ENCODE data around the gene TMEM140. TPM values are rescaled to one million over a fixed set of nuclear protein-coding genes. Genes with fewer than 3 reads are reported as not detected.

TMEM140 gene
- total RNA-seq, 2 donors from 2014 or later: 24.5 to 55.2 TPM

- Mint-ChIP-seq H3K4me1 (no peaks in the 10 kb centered on the region), H3K36me3 (ENCODE audit: low read depth) (peaks cover 13% of the 10 kb centered on the region)
- ATAC-seq: no peak
These were observed 48.2 kb downstream of the TMEM140 start for GRCh38 chr7:135195968-135196629.

GRCh38 chr7:135197343-135197742 lies 49.5 kb downstream of the TMEM140 start:
- Mint-ChIP-seq H3K36me3 (ENCODE audit: low read depth) (peaks cover 15% of the 10 kb centered on the region), H3K4me3 (no peak overlapping the region)
- no peak for ATAC-seq

More at GRCh38 chr7:135195968-135196629, 48.2 kb downstream of the TMEM140 start:
- no peak for DNase-seq
- Mint-ChIP-seq H3K4me3 (no peak overlapping the region), H3K27me3 (no peaks in the 10 kb centered on the region), H3K27ac (no peak overlapping the region)
- no peaks in the 10 kb centered on the region for H3K9me3 ChIP-seq (ENCODE audit: control insufficient read depth, low read length, poor library complexity, severe bottlenecking)

GRCh38 chr7:135197906-135198655 lies 50.2 kb downstream of the TMEM140 start:
- H3K36me3 Mint-ChIP-seq (ENCODE audit: low read depth): peaks cover 13% of the 10 kb centered on the region
- no peak overlapping the region for H3K27ac Mint-ChIP-seq
- no peaks in the 10 kb centered on the region for H3K9me3 ChIP-seq (ENCODE audit: control insufficient read depth, low read length, poor library complexity, severe bottlenecking)
- DNase-seq: no peak
- H3K27me3 Mint-ChIP-seq: no peaks in the 10 kb centered on the region
- no peak overlapping the region for H3K4me3 Mint-ChIP-seq
- no peak for ATAC-seq
- H3K4me1 Mint-ChIP-seq: peaks cover 7% of the 10 kb centered on the region

More at GRCh38 chr7:135197343-135197742, 49.5 kb downstream of the TMEM140 start:
- no peak for DNase-seq
- H3K9me3 ChIP-seq (ENCODE audit: control insufficient read depth, low read length, poor library complexity, severe bottlenecking): no peaks in the 10 kb centered on the region
- peaks cover 3% of the 10 kb centered on the region for H3K4me1 Mint-ChIP-seq
- H3K27ac Mint-ChIP-seq: no peak overlapping the region
- no peaks in the 10 kb centered on the region for H3K27me3 Mint-ChIP-seq

- H3K4me3 Mint-ChIP-seq: no peak overlapping the region
- no peak for DNase-seq
- H3K9me3 ChIP-seq (ENCODE audit: control insufficient read depth, low read length, poor library complexity, severe bottlenecking): no peaks in the 10 kb centered on the region
- no peaks in the 10 kb centered on the region for H3K27me3 Mint-ChIP-seq
- peaks cover 8% of the 10 kb centered on the region for H3K36me3 Mint-ChIP-seq (ENCODE audit: low read depth)
- peak overlapping the region; percentile 56 for H3K27ac Mint-ChIP-seq
- ATAC-seq: no peak
- peaks cover 9% of the 10 kb centered on the region for H3K4me1 Mint-ChIP-seq
These were observed 51.6 kb downstream of the TMEM140 start for GRCh38 chr7:135199439-135199838.

- H3K27me3 Mint-ChIP-seq: no peaks in the 10 kb centered on the region
- H3K4me3 Mint-ChIP-seq: no peak overlapping the region
- peaks cover 12% of the 10 kb centered on the region for H3K36me3 Mint-ChIP-seq (ENCODE audit: low read depth)
- peaks cover 13% of the 10 kb centered on the region for H3K4me1 Mint-ChIP-seq
- ATAC-seq (no peak), DNase-seq (no peak)
- H3K9me3 ChIP-seq (ENCODE audit: control insufficient read depth, low read length, poor library complexity, severe bottlenecking): no peaks in the 10 kb centered on the region
- no peak overlapping the region for H3K27ac Mint-ChIP-seq
These were observed 53.0 kb downstream of the TMEM140 start for GRCh38 chr7:135200821-135201331.

- no peaks in the 10 kb centered on the region for H3K9me3 ChIP-seq (ENCODE audit: control insufficient read depth, low read length, poor library complexity, severe bottlenecking)
- Mint-ChIP-seq H3K27me3 (no peaks in the 10 kb centered on the region), H3K4me3 (no peak overlapping the region), H3K36me3 (ENCODE audit: low read depth) (peaks cover 13% of the 10 kb centered on the region), H3K27ac (no peak overlapping the region), H3K4me1 (peaks cover 14% of the 10 kb centered on the region)
- ATAC-seq (no peak), DNase-seq (no peak)
These were observed 53.5 kb downstream of the TMEM140 start for GRCh38 chr7:135201350-135201749.

- no peak for DNase-seq
- Mint-ChIP-seq H3K4me1 (peaks cover 28% of the 10 kb centered on the region), H3K36me3 (ENCODE audit: low read depth) (peaks cover 11% of the 10 kb centered on the region), H3K27ac (no peak overlapping the region), H3K4me3 (no peak overlapping the region), H3K27me3 (no peaks in the 10 kb centered on the region)
- H3K9me3 ChIP-seq (ENCODE audit: control insufficient read depth, low read length, poor library complexity, severe bottlenecking): no peaks in the 10 kb centered on the region
- ATAC-seq: no peak
These were observed 56.5 kb downstream of the TMEM140 start for GRCh38 chr7:135204341-135204749.

GRCh38 chr7:135204876-135205275 lies 57.0 kb downstream of the TMEM140 start:
- H3K36me3 Mint-ChIP-seq (ENCODE audit: low read depth): peaks cover 10% of the 10 kb centered on the region

GRCh38 chr7:135205850-135206249 lies 58.0 kb downstream of the TMEM140 start:
- Mint-ChIP-seq H3K4me1 (peaks cover 31% of the 10 kb centered on the region), H3K27ac (no peak overlapping the region)
- no peak for ATAC-seq

More at GRCh38 chr7:135204876-135205275, 57.0 kb downstream of the TMEM140 start:
- Mint-ChIP-seq H3K27me3 (no peaks in the 10 kb centered on the region), H3K4me1 (peaks cover 28% of the 10 kb centered on the region), H3K4me3 (no peak overlapping the region), H3K27ac (no peak overlapping the region)
- DNase-seq (no peak), ATAC-seq (no peak)
- H3K9me3 ChIP-seq (ENCODE audit: control insufficient read depth, low read length, poor library complexity, severe bottlenecking): no peaks in the 10 kb centered on the region

GRCh38 chr7:135206941-135207391 lies 59.1 kb downstream of the TMEM140 start:
- ATAC-seq (no peak), DNase-seq (no peak)
- H3K27ac Mint-ChIP-seq: peak overlapping the region; percentile 16
- H3K4me1 Mint-ChIP-seq: peaks cover 29% of the 10 kb centered on the region
- no peaks in the 10 kb centered on the region for H3K27me3 Mint-ChIP-seq
- H3K36me3 Mint-ChIP-seq (ENCODE audit: low read depth): peaks cover 9% of the 10 kb centered on the region
- no peaks in the 10 kb centered on the region for H3K9me3 ChIP-seq (ENCODE audit: control insufficient read depth, low read length, poor library complexity, severe bottlenecking)
- no peak overlapping the region for H3K4me3 Mint-ChIP-seq

More at GRCh38 chr7:135205850-135206249, 58.0 kb downstream of the TMEM140 start:
- peaks cover 10% of the 10 kb centered on the region for H3K36me3 Mint-ChIP-seq (ENCODE audit: low read depth)
- no peaks in the 10 kb centered on the region for H3K9me3 ChIP-seq (ENCODE audit: control insufficient read depth, low read length, poor library complexity, severe bottlenecking)
- no peaks in the 10 kb centered on the region for H3K27me3 Mint-ChIP-seq
- H3K4me3 Mint-ChIP-seq: no peak overlapping the region
- no peak for DNase-seq

GRCh38 chr7:135207406-135208101 lies 59.7 kb downstream of the TMEM140 start:
- no peaks in the 10 kb centered on the region for H3K27me3 Mint-ChIP-seq
- H3K4me3 Mint-ChIP-seq: peak overlapping the region; percentile 7
- peaks cover 7% of the 10 kb centered on the region for H3K36me3 Mint-ChIP-seq (ENCODE audit: low read depth)
- peaks cover 26% of the 10 kb centered on the region for H3K4me1 Mint-ChIP-seq
- H3K9me3 ChIP-seq (ENCODE audit: control insufficient read depth, low read length, poor library complexity, severe bottlenecking): no peaks in the 10 kb centered on the region
- ATAC-seq: no peak
- peak overlapping the region; percentile 16 for H3K27ac Mint-ChIP-seq
- DNase-seq: no peak

- Mint-ChIP-seq H3K36me3 (ENCODE audit: low read depth) (peaks cover 7% of the 10 kb centered on the region), H3K27ac (no peak overlapping the region), H3K4me3 (no peak overlapping the region), H3K4me1 (peaks cover 24% of the 10 kb centered on the region), H3K27me3 (no peaks in the 10 kb centered on the region)
- no peaks in the 10 kb centered on the region for H3K9me3 ChIP-seq (ENCODE audit: control insufficient read depth, low read length, poor library complexity, severe bottlenecking)
- ATAC-seq: no peak
- DNase-seq: no peak
These were observed 60.4 kb downstream of the TMEM140 start for GRCh38 chr7:135208102-135208793.

Data from T-helper 17 cell (primary cell).